Activated CD4-positive, alpha-beta T cell treated with anti-CD3 and anti-CD28 coated beads, Interleukin-2, amount 50 U/mL, for 48 hours (primary cell): ENCODE measurements around the gene RBX1.
"Not testable (repeated sequence)": the region's sequence is repeated elsewhere in the genome, so short reads cannot be mapped to it uniquely, and the experiment has no call there.

Experiments
- DNase-seq, 2 experiments: peaks; one replicate each; pipeline ENCODE4 v3.0.0-alpha.2; 2020

RBX1 gene

DNA sequence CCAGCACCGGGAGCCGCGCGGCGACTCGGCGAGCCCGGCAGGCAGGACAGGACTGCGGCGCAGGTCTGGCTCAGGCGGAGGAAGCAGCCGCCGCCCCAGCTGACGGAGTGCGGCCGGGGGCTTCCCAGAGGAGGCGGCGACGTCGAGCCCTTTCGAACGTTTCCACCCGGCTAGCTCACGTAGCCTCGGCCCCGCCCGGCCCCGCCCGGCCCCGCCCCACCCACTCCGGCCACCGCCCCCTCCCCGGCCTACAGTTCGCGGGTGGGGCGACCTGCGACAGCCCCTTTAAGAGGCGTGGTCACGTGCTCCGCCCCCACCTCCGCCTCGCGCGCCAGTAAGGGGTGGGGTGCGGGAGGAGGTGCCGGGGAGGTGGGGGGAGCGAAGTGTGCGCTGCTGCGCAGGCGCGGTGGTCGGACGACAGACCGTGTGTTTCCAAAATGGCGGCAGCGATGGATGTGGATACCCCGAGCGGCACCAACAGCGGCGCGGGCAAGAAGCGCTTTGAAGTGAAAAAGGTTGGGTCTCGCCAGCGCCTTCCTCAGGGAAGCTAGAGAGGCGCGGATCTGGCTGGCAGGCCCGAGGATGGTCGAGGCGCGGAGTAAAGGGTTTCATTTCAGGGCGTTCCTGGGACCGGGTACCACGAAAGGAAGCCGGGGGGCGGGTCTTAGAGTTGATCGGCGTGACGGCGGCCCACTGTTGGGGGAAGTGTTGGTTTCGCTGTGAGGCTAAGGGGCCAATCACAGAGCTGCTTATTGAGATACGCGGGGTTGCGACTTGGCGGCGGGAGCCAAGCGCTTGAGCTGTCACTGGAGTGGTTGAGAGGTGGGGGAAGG lies at the start of gene RBX1:
Gene RBX1, plus strand, starts transcription at position 417 of the 833 bp plus-strand sequence. Its CDS starts 21 bp downstream, at position 438.
- DNase-seq = peak; percentile 98 to 99

DNA sequence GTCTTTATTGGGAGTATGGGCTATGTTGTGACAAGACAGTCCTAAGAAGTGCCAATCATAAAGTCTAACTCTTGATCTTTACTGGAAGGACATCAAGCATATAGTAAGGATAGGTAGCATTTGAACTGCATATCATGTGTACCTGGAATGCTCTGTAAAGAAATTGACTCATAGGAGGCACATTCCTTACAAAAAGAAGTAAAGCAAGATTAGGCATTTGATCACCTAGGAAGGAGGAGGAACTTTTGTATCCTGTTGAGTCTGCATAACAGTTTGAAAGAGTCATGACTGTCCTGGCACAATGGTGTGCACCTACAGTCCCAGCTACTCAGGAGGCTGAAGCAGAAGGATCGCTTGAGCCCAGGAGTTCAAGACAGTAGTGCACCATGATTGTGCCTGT lies 47.1 kb upstream of the RBX1 start:
- no peak for DNase-seq

DNA sequence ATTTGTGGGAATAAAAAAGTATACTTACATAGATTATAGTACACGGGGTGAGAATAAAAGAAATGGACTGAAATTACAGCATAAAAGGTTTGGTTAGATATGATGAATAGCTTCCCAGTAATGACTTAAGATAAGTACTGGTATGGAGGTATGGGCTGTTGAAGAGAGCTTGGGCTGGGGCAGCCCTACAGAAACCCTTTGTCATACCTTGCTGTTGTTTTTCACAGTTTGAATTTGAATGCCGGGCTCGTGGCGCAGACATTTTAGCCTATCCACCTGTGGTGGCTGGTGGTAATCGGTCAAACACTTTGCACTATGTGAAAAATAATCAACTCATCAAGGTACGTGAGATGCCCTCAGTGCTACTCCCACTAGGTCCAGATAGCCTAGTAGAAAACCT lies 42.3 kb upstream of the RBX1 start:
- DNase-seq = no peak

DNA sequence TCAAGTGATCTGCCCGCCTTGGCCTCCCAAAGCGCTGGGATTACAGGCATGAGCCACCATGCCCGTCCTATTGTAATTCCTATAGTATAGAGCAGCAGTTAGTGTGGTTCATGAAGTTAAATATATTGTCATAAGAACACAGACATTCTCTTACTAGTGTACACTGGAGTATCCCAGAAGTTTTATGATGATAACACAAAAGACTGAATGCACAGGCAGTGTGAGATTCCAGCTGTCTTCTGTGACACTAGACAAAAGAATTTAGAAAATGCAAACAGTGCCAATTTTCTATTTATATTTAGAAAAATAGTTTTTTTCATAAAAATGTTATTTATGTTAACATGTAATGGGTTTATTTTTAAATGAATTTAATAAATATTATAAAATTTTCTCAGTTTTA lies 39.4 kb upstream of the RBX1 start:
- no peak for DNase-seq

DNA sequence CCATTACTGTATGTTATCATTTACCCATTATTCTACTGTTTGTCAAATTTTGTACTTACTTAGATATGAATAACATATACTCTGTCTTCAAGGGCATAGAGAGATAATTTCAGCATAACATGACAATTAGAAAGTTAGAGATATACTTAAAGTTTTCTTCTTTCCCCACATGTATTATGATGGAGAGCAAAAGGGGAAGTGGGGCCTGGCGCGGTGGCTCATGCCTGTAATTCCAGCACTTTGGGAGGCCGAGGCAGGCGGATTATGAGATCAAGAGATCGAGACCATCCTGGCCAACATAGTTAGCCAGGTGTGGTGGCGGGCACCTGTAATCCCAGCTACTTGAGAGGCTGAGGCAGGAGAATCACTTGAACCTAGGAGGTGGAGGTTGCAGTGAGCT lies 38.2 kb upstream of the RBX1 start:
- DNase-seq = not testable (repeated sequence)

DNA sequence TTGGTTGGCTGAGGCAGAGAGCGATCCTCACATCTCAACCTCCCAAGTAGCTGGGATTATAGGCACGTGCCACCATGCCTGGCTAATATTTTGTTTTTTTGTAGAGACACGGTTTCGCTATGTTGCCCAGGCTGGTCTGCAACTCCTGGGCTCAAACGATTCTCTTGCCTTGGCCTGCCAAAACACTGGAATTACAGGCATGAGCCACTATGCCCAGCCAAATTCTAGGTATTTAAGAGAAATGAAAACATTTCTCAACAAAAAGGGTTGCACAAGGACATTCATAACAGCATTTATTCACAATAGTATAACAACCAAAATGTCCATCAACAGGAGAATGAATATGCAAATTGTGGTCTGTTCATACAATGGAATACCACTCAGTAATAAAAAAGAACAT lies 31.7 kb upstream of the RBX1 start:
- no peak for DNase-seq

DNA sequence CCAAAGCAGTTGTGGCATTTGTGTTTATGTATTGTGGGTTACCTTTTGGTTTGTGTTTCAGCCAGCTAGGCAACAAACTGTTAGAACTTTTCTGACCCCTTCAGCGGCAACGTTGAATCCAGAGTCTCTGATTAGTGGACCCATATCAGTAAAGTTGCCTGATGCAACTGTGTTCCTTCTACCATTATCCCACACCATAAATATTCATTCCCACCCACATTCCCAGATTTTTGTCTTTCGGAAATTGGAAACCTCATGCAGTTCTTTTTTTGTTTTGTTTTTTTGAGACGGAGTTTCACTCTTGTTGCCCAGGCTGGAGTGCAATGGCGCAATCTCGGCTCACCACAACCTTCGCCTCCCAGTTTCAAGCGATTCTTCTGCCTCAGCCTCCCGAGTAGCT lies 30.7 kb upstream of the RBX1 start:
- no peak for DNase-seq

DNA sequence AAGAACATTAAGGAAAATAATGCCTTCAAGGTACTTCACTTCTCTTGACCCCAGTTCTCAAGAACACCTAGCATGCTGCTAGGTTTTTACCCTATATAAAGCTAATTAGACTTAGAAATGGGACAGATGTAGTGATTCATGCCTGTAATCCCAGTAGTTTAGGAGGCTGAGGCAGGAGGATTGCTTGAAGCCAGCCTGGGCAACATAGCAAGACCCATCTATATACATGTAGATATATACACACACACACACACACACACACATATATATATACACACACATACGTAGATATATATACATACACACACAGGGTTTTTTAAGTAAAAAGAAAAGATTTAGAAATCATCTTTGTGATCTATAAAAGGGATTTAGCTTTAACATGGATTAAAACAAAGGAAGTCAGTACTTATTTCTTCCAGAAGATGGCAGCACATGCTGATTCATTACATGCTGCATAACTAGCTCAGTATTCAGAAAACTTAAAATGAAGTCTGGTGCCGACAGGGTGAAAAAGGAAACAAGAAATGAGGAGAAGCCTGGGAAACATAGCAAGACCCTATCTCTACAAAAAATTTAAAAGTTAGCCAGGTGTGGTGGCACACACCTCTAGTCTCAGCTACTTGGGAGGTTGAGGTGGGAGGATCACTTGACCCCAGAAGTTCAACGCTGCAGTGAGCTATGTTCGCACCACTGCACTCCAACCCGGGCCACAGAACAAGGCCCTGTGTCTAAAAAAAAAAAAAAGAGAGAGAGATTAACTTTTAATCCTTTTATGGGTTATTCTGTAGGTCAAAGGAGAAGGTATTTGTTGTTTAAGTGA lies 28.5 kb upstream of the RBX1 start:
- DNase-seq = no peak

DNA sequence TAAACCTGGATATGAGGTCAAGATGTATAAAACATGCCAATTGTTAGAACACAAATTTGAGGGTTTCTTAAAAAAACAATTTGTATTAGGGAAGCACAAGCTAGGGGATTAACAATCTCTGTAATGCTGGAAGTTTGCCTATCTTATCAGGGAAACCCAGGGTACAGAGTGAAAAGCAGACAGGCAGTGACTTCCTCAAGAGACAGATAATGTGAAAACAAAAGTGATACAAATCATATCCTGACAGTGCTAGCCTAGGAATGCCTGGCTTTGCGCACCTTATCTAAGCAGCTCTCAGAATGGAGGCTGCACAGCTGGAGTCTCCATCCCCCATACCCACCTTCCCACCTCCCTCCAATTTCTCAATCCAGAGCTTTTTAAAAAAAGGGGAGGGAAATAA lies 22.5 kb upstream of the RBX1 start:
- DNase-seq = no peak

DNA sequence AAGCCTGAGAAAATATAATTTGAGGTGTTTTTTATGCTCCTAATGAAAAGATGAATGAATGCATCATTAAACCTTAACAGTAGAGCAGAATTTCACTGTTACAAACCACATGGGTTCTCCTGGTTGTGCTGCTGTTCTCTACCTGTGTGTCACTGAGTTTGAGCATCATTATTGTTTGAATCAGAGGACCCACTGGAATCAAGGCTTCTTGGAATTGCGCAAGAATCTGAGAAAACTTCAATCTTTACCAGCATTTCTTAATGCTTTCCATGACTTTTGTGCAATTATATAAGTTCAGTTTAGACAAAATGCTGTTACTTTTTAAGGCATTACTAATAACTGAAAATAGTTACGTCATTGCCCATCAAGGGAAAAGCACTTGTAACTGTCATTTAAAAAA lies 18.8 kb upstream of the RBX1 start:
- DNase-seq = no peak

DNA sequence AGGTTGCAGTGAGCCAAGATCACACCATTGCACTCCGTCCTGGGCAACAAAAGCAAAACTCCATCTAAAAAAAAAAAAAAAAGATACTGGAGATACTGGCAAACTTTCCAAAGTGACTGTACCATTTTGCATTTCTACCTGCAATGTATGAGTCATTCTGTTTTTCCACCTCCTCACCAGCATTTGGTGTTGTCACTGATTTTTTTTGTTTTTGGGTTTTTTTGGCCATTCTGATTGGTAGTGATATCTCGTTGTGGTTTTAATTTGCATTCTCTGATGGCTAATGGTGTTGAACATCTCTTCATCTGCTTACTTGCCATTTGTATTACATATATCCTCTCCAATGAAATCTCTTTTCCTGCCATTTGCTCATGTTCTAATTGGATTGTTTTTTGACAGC lies 12.0 kb upstream of the RBX1 start:
- DNase-seq = no peak

DNA sequence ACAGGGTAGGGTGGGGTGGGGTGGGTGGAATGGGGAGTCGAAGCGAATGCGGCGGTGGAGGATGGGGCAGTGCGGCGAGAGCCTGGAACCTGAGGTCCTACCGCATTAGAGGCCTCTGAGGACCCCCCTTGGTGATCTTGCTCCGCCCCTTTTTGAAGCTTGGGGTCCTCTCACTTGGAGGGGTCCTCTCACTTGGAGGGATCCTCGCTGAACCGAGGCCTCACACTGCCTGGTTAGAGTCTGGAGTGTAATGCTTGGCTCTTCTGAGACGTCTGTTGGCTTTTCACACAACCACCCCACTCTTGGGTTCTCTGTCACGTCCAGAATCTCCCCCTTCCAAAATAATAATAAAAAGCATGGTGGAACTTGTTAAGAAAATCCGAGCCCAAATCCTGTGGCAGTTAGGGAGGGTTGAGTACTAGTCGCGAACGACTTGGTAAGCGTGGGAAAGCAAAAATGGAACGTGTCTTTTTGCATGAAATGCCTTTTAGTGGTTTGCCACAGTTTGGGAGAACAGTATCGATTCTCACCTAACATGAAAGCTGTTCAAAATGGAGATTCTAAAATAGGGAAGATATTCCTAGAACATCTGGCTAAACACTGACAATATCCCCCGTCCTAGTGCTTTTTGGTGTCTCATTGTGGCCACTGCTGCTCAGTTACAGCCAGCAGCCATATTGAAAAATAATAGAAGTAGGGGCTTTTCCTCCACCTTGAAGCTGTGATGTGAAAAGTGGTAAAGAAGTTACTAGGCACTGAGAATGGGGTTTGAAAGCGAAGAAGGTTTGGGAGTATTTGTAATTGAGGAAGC lies 822 bp downstream of the RBX1 start:
- no peak for DNase-seq

DNA sequence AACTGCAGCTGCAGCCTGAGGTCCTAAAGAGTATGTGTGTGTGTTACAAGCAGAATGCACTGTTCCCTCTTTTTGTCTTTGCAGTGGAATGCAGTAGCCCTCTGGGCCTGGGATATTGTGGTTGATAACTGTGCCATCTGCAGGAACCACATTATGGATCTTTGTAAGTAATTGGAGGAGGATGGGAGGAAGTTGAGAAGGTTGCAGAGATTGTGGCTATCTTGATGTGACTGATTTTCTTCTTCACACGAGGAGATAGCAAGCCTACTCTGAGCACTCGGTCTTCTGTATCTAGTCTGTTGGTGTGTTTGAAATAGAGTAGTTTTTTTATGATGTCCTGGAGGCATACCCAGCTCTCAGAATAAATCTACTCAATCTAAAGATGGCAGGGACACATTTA lies 2.3 kb downstream of the RBX1 start:
- no peak for DNase-seq

DNA sequence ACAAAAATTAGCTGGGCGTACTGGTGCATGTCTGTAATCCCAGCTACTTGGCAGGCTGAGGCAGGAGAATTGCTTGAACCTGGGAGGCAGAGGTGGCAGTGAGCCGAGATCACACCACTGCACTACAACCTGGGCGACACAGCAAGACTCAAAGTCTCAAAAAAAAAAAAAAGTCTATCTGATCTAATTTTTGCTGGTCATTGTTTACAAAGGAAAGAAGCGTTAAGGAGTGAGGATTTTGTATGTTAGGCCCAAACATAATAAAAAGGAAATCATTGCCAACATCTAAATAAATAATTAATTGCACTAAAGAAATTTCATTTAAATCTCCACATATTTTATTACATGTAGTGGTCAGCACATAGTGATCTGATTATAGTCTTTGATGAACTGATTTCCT lies 2.9 kb downstream of the RBX1 start:
- no peak for DNase-seq

DNA sequence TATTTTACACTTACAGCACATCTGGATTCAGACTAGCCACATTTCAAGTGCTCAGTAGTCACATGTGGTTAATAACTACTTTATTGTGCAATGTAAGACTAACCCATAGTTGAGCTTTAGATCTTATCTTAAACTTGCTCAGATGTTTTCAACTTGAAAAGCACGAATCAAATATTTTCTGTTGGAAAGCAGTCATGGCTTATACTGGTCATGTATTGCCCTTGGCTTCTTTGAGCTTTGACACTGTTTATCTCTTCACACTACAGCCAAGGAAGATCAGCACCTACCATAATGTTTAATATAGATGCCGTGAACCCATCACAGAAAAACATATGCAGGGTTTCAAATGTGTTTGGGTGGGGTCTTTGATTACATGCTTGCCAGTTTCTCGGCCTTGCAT lies 4.4 kb downstream of the RBX1 start:
- no peak for DNase-seq

DNA sequence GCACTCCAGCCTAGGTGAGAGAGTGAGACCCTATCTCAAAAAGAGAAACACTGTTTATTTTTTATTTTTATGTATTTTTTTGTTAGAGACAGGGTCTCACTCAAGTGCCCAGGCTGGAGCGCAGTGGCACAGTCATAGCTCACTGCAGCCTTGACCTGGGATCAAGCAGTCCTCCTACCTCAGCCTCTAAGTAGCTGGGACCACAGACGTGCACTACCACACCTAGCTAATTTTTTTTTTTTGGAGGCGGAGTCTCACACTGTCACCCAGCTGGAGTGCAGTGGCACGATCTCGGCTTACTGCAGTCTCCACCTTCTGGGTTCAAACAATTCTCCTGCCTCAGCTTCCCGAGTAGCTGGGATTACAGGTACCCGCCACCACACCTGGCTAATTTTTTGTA lies 6.4 kb downstream of the RBX1 start:
- DNase-seq = no peak

DNA sequence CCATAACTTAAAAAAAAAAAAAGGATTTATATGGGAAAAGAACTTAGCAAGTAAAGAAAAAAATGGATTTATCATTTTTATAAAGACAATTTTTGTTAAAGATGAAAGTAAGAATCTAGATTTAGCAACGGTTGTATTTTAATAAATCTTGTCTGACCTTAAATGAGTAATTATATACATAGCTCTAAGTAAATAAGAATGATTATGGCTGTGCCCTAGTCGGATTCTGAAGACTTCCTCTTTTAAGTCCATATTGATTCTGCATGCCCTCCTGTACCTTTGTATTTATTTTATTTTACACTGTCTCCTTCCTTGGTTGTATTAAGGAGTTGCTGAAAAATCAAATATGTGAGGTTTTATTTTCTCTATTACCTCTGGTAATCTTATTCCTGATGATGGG lies 7.1 kb downstream of the RBX1 start:
- DNase-seq = no peak

DNA sequence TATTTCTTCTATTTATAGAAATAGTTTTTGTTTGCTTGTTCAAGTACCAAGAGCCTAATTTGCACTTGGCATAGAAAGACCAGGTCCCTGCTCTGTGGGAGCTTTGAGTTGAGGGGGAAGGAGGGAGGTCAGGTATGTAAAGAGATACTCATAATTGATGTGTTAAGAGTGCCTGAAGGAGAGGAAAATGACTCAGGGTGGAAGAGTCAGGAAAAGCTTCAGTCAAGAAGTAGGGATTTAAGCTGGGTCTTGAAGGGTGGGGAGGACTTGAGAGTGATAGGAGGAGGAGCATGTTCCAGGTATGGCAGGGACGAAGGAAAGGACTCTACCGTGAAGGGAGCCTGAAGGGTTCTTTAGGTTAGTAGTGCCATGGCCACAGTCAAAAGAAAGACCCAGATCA lies 9.0 kb downstream of the RBX1 start:
- DNase-seq = no peak

DNA sequence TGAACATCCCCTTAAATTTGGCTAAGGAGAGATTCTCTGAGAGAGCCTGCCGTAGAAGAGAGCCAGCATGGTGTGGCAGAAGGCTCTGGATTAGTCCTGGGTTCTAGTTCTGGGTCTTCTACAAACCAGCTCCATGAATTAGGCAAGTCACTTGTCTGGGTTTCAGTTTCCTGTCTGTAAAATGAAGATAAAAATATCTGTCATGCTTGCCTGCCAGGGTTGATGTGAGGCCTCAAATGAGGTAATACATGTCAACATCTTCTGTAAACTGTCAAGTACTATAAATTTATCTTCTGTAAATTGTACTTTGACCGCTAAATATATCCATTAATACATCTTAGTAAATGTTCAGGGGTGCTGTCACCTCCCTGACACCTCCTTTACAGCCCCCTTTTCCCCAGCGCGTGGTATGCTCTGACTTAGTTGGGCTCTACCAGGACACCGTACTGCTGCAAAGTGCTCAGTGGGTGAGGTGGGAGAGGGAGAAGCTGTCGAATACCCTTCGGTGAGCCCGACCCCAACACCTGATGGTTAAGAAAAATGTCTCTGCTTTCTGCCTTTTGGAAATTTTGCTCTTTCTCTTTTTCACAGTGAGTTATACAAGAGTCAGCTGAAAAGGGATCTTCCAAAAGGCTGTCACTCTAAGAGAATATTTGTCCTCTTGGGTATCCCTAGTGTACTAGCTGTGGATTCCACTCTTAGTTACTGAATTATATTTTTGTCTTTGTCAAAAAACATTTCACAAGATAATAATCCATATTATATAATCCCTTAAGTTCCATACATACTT lies 15.0 kb downstream of the RBX1 start:
- no peak for DNase-seq

DNA sequence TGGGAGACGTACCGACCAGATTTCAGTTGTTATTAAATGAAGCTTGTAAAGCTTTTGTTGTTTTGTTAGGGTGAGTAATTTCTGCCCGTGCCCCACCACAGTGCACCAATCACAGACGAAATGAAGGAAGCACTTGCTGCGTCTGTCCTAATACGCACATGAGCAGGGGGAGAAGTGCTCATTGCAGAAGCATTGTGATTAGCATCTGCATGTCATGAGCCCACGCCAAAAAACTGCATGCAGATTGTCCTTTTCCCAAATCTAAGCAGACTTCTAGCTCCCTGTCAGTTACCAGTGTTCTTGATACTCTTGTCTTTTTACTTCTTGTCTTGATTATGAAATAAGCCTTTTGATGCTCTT lies 15.5 kb downstream of the RBX1 start:
- no peak for DNase-seq

DNA sequence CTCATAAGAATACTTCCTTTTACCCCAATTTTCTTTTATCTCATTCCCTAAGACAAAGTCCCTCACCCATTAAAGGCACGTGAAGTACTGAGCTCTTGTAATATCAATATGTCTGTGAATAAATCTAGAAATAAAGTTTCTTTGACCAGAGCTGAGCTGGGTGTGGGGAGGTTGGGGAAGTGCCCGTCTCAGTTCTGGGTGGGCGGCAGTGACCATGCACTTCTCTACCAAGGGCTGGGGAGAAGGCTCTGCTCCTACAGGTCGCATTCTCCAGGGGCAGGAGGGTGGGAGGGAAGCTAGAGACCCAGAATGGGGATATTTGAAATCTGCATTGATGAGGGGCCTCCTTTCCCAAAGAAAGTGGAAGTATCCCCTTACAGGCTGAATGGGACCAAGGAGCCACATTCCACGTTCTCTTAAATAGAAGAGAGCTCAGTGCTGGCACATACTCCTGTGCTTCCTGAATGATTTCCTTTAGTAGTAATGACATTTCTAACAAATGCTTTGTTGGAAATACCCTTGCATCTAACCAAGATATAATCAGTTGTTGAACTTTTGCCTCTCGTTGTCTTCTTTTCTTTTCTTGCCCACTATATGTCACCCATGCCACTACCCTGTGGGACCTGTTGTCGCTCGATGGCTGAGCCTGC lies 16.1 kb downstream of the RBX1 start:
- no peak for DNase-seq

DNA sequence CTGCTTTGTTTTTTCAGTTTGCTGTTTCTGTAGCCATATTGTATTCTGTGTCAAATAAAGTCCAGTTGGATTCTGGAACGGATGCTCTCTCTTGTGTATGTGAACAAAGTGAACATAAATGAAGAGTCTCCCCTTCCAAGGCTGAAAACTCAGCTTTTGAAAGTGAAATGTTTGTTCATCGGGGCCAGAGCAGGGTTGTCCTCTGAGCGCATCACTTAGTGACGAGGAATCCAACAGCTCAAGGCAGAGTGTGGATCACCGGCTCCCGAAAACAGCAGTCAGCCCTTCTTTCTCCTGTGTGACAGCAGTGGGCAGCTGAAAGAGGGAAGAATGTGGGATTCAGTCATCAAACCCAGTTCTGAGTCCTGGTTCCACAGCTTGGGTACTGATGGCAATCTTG lies 21.4 kb downstream of the RBX1 start:
- no peak for DNase-seq
